Uterus (tissue), 4 donors: ENCODE results near the gene CTDNEP1. TPM values are rescaled to one million over a fixed set of nuclear protein-coding genes. Genes with fewer than 3 reads are reported as not detected.

Experiments used
- DNase-seq, 2 donors: peaks; one replicate each; pipeline ENCODE4 v3.0.0-alpha.2; 2019 to 2020
- H3K27ac ChIP-seq, 2 donors: fragments of 200-600 bp; sonication (generic); 1 replicate in 1 of 2; 2 replicates in 1 of 2; pipeline ENCODE4 v1.5.1; 2016 to 2018
- H3K27me3 ChIP-seq, 2 donors: fragments of 200-600 bp; sonication (generic); one replicate each; pipeline ENCODE4 v1.5.1; 2018 to 2019; ENCODE audit warnings: control low read depth in 1 of 2
- H3K36me3 ChIP-seq, 2 donors: fragments of 200-600 bp; sonication (generic); one replicate each; pipeline ENCODE4 v1.5.1; 2019; ENCODE audit warnings: control low read depth in 1 of 2
- H3K4me1 ChIP-seq, 2 donors: fragments of 200-600 bp; sonication (generic); one replicate each; pipeline ENCODE4 v1.5.1; 2018 to 2019; ENCODE audit warnings: control low read depth in 1 of 2
- H3K4me3 ChIP-seq, 2 donors: fragments of 200-600 bp; sonication (generic); 1 replicate in 1 of 2; 2 replicates in 1 of 2; pipeline ENCODE4 v1.5.1; 2018 to 2019; ENCODE audit warnings: mild to moderate bottlenecking in 1 of 2
- H3K9me3 ChIP-seq, 2 donors: fragments of 200-600 bp; sonication (generic); one replicate each; pipeline ENCODE4 v1.5.1; 2019; ENCODE audit warnings: control low read depth in 1 of 2
- POLR2A ChIP-seq, 2 donors: fragments of 450-650 bp; IDR thresholded peaks; one replicate each; pipeline ENCODE4 v1.6.1; 2016; ENCODE audit warnings: antibody characterized with exemption in 2 of 2, mild to moderate bottlenecking in 1 of 2, moderate library complexity in 1 of 2
- intact Hi-C: fragments of 100-400 bp; cut with DNase I; formaldehyde crosslinking; loops from one replicate; pipeline ENCODE4 v1.15.1; 2023; ENCODE audit warnings: low total_unique reads
- total RNA-seq, 4 donors: library from RNA; depleted of rRNA in 3 of 4; stranded (reverse); fragments of >200 nt in 3 of 4; gene quantifications; one replicate each; pipeline versions ENCODE4 v1.1.0 to v1.2.4, GENCODE V29; 2014 to 2023
- TF ChIP-seq, protein P1 (sequence below), 4 experiments: fragments of 200-600 bp in 2 of 4; fragments of 450-650 bp in 2 of 4; sonication (generic) in 2 of 4; IDR thresholded peaks; one replicate each; pipeline ENCODE4 v1.5.1; 2016 to 2019; ENCODE audit warnings: antibody characterized with exemption in 4 of 4, mild to moderate bottlenecking in 2 of 4, moderate library complexity in 1 of 4
- donor health status: DM: yes; HTN: yes; CAD: no.

The CTDNEP1 gene
- total RNA-seq = 100 to 1,000 TPM in 1 of 4 donors, 10 to 100 TPM in 3; 13.8 to 115 (median 37.2) TPM

GRCh38 chr17:7251661-7252175, at the start of gene CTDNEP1:
TSS of gene CTDNEP1 (minus strand) at chr17:7251734. CDS start at chr17:7251296, 438 bp downstream.
- H3K27me3 ChIP-seq = no peaks in the 10 kb centered on the region
- H3K9me3 ChIP-seq = no peaks in the 10 kb centered on the region
- H3K27ac ChIP-seq = peak within 1 kb of the TSS; percentile 97 to 98
- intact Hi-C loops = no loop called here
- DNase-seq = peak; percentile 97 to 99
- peak in 1 of 2 donors; percentile 43 for TF ChIP-seq POLR2A (IDR thresholded peaks at IDR 0.05)
- TF ChIP-seq, protein P1, sequence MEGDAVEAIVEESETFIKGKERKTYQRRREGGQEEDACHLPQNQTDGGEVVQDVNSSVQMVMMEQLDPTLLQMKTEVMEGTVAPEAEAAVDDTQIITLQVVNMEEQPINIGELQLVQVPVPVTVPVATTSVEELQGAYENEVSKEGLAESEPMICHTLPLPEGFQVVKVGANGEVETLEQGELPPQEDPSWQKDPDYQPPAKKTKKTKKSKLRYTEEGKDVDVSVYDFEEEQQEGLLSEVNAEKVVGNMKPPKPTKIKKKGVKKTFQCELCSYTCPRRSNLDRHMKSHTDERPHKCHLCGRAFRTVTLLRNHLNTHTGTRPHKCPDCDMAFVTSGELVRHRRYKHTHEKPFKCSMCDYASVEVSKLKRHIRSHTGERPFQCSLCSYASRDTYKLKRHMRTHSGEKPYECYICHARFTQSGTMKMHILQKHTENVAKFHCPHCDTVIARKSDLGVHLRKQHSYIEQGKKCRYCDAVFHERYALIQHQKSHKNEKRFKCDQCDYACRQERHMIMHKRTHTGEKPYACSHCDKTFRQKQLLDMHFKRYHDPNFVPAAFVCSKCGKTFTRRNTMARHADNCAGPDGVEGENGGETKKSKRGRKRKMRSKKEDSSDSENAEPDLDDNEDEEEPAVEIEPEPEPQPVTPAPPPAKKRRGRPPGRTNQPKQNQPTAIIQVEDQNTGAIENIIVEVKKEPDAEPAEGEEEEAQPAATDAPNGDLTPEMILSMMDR (IDR thresholded peaks at IDR 0.05) = no peak
- no peaks in the 10 kb centered on the region for H3K36me3 ChIP-seq
- H3K4me3 ChIP-seq = peak within 1 kb of the TSS; percentile 68 to 73
- H3K4me1 ChIP-seq = peaks cover 0 to 21% of the 10 kb centered on the region in 2 donors

DNA sequence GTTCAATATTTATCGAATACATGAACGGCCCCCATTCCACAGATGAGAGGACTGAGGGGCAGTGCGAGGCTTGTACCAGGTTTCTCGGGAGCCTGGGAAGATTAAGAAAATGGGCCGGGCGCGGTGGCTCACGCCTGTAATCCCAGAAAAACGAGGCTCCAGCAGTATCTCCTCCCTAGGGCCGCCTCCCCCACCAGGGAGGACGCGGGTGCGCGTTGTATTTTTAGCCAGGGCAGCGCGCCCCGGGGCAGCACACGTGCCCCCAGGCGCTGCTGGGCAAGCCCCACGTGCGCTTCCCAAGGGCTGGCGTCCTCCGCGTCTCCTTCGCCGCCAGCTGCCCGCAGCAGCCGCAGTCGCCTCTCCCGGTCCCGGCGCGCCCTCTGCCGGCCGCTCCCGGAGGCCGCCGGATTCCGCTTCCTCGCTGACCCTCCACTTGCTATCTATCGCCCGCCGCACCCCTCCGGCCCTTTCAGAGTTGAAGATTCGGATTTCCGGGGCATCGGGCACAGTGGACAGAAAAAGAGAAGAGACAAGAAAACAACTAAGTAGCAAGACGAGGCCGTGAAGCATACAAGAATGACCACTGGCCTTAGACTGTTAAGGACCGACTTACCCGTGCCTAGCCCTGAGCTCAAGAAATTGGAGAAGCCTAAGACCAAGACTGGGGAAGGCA, 44.8 kb upstream of the CTDNEP1 start:
- no peak overlapping the region for H3K4me3 ChIP-seq
- TF ChIP-seq POLR2A (IDR thresholded peaks at IDR 0.05) = peak in 1 of 2 donors; percentile 30
- TF ChIP-seq, protein P1 (IDR thresholded peaks at IDR 0.05) = peak; percentile 94 to 98 (median 98)
- H3K4me1 ChIP-seq = peaks cover 0 to 27% of the 10 kb centered on the region in 2 donors
- peak; percentile 78 to 84 for DNase-seq
- H3K9me3 ChIP-seq = no peaks in the 10 kb centered on the region
- H3K27ac ChIP-seq = peak overlapping the region; percentile 33 to 67
- H3K36me3 ChIP-seq = no peaks in the 10 kb centered on the region
- peaks cover 0 to 6% of the 10 kb centered on the region in 2 donors for H3K27me3 ChIP-seq
- intact Hi-C loops = loop anchor here (2.0 to 10.0 kb wide), 2 partner anchors 16 to 242 kb away; partner anchors contain the start of gene SLC2A4

DNA sequence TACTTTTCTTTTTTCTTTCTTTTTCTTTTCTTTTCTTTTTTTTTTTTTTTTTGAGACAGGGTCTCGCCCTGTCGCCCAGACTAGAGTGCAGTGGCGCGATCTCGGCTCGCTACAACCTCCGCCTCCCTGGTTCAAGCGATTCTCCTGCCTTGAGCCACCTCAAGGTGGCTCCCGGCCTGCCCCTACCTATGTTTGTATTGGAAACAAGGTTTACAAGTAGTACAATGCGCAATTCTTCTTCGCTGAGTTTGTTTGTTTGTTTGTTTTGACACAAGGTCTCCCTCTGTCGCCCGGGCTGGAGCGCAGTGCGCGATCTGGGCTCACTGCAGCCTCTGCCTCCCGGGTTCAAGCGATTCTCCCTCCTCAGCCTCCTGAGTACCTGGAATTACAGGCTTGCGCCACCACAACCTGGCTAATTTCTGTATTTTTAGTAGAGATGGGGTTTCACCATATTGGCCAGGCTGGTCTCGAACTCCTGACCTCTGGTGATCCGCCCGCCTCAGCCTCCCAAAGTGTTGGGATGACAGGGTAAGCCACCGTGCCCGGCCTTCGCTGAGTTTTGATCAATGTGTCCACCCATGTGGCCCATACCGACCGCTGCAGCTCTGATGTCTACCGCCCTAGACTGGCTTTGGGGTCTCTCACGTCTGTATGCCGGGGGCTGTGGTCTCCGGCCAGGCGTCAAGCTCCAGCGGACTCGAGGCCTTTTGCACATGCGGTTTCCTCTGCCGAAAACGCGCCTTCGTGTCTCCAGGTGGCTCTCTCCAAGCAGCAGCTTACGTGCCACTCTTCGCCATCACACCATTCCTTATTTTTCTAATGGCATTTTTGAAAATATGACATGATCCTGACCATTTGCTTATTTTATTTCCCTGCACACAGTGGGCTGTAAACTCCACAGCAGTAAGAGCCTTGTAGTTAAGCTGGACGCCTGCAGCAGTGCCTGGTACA, 44.0 kb upstream of the CTDNEP1 start:
- Histone ChIP-seq H3K4me3 (no peak overlapping the region), H3K36me3 (no peaks in the 10 kb centered on the region), H3K4me1 (peaks cover 0 to 27% of the 10 kb centered on the region in 2 donors), H3K9me3 (no peaks in the 10 kb centered on the region), H3K27ac (peak overlapping the region; percentile 7 to 67), H3K27me3 (peaks cover 0 to 6% of the 10 kb centered on the region in 2 donors)
- no peak for DNase-seq
- intact Hi-C loops = loop anchor here (2.0 to 10.0 kb wide), 2 partner anchors 15 to 241 kb away; partner anchors contain the start of gene SLC2A4
- no peak for TF ChIP-seq POLR2A (IDR thresholded peaks at IDR 0.05)
- TF ChIP-seq, protein P1 (IDR thresholded peaks at IDR 0.05) = no peak

DNA sequence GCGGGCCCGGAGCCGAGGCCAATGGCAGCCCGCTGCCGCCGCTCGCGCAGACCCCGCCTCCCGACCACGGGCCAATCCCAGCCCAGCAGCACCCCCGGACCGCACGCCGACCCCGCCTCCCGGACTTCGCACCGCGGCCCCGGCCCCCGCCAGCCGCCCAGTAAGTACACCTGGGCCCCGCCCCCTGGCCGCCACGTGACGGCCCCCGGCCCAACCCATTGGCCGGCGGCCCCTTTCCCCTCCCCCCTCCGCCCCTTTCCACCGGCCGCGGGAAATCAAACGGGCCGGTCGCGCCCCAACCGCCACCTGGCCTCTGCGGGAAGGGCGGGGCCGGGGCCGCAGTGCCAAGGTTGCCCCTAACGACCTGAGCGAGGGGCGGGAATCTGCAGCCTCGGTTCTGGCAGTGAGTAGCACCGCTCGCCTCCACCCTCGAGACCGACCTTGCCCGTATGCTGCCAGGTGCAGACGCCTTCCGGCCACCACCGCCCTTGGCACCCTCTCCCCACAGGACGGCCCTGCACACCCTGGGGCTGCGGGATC, 43.1 kb upstream of the CTDNEP1 start, which contains the start of gene YBX2:
Gene YBX2, minus strand, starts transcription at position 26 of the 540 bp plus-strand sequence. CDS start 139 bp downstream, outside the sequence.
- peak in 1 of 2 donors; percentile 61 for DNase-seq
- TF ChIP-seq POLR2A (IDR thresholded peaks at IDR 0.05) = no peak
- TF ChIP-seq, protein P1 (IDR thresholded peaks at IDR 0.05) = no peak
- Histone ChIP-seq H3K36me3 (no peaks in the 10 kb centered on the region), H3K4me3 (peak within 1 kb of the TSS in 1 of 2 donors; percentile 19), H3K9me3 (no peaks in the 10 kb centered on the region), H3K27ac (peak within 1 kb of the TSS in 1 of 2 donors; percentile 67), H3K27me3 (peaks cover 0 to 6% of the 10 kb centered on the region in 2 donors), H3K4me1 (peaks cover 0 to 27% of the 10 kb centered on the region in 2 donors)
- intact Hi-C loops = loop anchor here (10.0 kb wide), 1 partner anchor 240 kb away; no protein-coding TSS in a partner anchor
